A549 (cell line): ENCODE measurements around the gene PDZD4.

Experiments used
- CHD2 ChIP-seq: fragments of 150-350 bp; IDR thresholded peaks from 2 replicates; pipeline ENCODE4 v1.6.1; 2014; ENCODE audit warnings: low read length; ENCODE audit not compliant: partially characterized antibody
- CHD4 ChIP-seq: fragments of 200-600 bp; sonication (generic); IDR thresholded peaks from 2 replicates; pipeline ENCODE4 v1.6.1; 2016; ENCODE audit warnings: antibody characterized with exemption, mild to moderate bottlenecking, borderline replicate concordance
- ESRRA ChIP-seq: fragments of 150-350 bp; IDR thresholded peaks from 2 replicates; pipeline ENCODE4 v1.6.1; 2014; ENCODE audit warnings: mild to moderate bottlenecking, low read length, borderline replicate concordance
- HDAC2 ChIP-seq: fragments of 200-600 bp; sonication (generic); IDR thresholded peaks from 2 replicates; pipeline ENCODE4 v1.6.1; 2016
- KDM1A ChIP-seq: fragments of 200-600 bp; sonication (generic); IDR thresholded peaks from 2 replicates; pipeline ENCODE4 v1.6.1; 2016; ENCODE audit warnings: low read depth, mild to moderate bottlenecking
- POLR2A ChIP-seq: IDR thresholded peaks from 2 replicates; pipeline ENCODE4 v1.6.1; 2012; ENCODE audit warnings: mild to moderate bottlenecking, low read length
- POLR2AphosphoS2 ChIP-seq: conservative IDR thresholded peaks from 2 replicates; pipeline ENCODE4 v1.6.1; 2012; ENCODE audit warnings: low read length, improper control_type of control experiment, inconsistent platforms
- RNF2 ChIP-seq: fragments of 200-600 bp; sonication (generic); IDR thresholded peaks from 2 replicates; pipeline ENCODE4 v1.6.1; 2016; ENCODE audit warnings: low read depth, mild to moderate bottlenecking, antibody characterized with exemption, moderate library complexity, borderline replicate concordance
- SMC3 ChIP-seq: fragments of >200 bp; sonication (Bioruptor Twin); formaldehyde crosslinking; IDR thresholded peaks from 3 replicates; pipeline ENCODE4 v1.6.1; 2018; ENCODE audit warnings: inconsistent platforms
- TF ChIP-seq, protein P1 (sequence below): fragments of >200 bp; sonication (Bioruptor Twin); formaldehyde crosslinking; IDR thresholded peaks from 3 replicates; pipeline ENCODE4 v1.5.1; 2016
- TF ChIP-seq, protein P2 (sequence below): fragments of 200-600 bp; sonication (generic); IDR thresholded peaks from 2 replicates; pipeline ENCODE4 v1.6.1; 2016; ENCODE audit warnings: antibody characterized with exemption, mild to moderate bottlenecking, moderate library complexity

DNA sequence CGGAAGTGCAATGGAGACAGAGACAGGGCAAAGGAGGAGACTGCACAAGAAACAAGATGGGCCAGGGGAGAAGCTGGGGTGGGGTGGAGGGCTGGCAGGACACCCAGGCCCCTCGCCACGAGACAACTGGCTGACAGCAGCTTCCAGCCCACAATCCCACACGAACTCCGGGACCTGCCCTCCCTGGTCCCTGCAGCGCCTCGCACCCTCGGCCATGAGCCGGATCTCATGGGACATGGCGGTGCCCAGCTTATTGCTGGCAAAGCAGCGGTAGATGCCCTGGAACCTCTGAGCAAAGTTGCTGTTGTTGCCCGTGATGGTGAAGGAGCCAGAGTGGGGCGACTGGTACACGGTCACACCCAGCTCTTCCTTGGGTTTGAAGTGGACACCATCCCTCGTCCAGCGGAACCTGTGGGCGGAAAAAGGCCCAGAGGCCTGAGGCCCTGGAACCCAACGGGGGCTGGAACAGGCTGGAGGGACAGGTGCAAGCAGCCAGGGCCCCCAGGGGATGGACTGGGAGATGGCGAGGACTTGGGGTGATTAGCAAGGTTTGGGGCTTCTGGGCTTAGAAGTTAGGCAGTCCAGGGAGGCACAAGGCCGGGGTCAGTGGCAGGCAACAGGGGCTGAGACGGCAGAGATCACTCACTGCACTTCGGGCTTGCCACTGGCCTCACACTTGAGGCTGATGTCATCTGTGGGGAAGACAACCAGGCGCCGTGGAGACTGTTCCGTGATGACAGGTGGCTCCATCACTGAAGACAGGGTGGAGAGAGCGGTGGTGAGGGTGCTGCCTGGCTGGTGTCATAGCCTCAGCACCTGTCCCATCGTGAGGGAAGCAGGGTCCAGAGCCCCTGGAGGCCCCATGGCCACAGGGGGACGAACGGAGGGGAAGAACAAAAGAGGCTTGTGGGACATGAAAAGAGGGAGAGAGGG is 41.9 kb upstream of the PDZD4 start:
- TF ChIP-seq, protein P1, sequence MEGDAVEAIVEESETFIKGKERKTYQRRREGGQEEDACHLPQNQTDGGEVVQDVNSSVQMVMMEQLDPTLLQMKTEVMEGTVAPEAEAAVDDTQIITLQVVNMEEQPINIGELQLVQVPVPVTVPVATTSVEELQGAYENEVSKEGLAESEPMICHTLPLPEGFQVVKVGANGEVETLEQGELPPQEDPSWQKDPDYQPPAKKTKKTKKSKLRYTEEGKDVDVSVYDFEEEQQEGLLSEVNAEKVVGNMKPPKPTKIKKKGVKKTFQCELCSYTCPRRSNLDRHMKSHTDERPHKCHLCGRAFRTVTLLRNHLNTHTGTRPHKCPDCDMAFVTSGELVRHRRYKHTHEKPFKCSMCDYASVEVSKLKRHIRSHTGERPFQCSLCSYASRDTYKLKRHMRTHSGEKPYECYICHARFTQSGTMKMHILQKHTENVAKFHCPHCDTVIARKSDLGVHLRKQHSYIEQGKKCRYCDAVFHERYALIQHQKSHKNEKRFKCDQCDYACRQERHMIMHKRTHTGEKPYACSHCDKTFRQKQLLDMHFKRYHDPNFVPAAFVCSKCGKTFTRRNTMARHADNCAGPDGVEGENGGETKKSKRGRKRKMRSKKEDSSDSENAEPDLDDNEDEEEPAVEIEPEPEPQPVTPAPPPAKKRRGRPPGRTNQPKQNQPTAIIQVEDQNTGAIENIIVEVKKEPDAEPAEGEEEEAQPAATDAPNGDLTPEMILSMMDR: no peak
- no peak for TF ChIP-seq ESRRA
- TF ChIP-seq SMC3: no peak
- TF ChIP-seq CHD4: no peak
- TF ChIP-seq, protein P2, sequence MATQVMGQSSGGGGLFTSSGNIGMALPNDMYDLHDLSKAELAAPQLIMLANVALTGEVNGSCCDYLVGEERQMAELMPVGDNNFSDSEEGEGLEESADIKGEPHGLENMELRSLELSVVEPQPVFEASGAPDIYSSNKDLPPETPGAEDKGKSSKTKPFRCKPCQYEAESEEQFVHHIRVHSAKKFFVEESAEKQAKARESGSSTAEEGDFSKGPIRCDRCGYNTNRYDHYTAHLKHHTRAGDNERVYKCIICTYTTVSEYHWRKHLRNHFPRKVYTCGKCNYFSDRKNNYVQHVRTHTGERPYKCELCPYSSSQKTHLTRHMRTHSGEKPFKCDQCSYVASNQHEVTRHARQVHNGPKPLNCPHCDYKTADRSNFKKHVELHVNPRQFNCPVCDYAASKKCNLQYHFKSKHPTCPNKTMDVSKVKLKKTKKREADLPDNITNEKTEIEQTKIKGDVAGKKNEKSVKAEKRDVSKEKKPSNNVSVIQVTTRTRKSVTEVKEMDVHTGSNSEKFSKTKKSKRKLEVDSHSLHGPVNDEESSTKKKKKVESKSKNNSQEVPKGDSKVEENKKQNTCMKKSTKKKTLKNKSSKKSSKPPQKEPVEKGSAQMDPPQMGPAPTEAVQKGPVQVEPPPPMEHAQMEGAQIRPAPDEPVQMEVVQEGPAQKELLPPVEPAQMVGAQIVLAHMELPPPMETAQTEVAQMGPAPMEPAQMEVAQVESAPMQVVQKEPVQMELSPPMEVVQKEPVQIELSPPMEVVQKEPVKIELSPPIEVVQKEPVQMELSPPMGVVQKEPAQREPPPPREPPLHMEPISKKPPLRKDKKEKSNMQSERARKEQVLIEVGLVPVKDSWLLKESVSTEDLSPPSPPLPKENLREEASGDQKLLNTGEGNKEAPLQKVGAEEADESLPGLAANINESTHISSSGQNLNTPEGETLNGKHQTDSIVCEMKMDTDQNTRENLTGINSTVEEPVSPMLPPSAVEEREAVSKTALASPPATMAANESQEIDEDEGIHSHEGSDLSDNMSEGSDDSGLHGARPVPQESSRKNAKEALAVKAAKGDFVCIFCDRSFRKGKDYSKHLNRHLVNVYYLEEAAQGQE: no peak
- no peak for TF ChIP-seq CHD2
- no peak for TF ChIP-seq KDM1A
- TF ChIP-seq POLR2A: no peak
- no peak for TF ChIP-seq POLR2AphosphoS2
- no peak for TF ChIP-seq HDAC2
- no peak for TF ChIP-seq RNF2
